Chondrocyte (in vitro differentiated cells): ENCODE measurements around the gene HECTD1. TPM values are rescaled to one million over a fixed set of nuclear protein-coding genes. Genes with fewer than 3 reads are reported as not detected.

Experiments
- DNase-seq: peaks from one replicate; pipeline ENCODE4 v3.0.0; 2021; ENCODE audit warnings: mixed read lengths, low spot score
- H3K27ac Mint-ChIP-seq: one replicate; pipeline ENCODE4 v1.8.0; 2021; ENCODE audit warnings: mild to moderate bottlenecking, moderate library complexity, mixed read lengths; ENCODE audit not compliant: unreplicated experiment
- H3K27me3 Mint-ChIP-seq: 2 replicates; pipeline ENCODE4 v1.8.0; 2021; ENCODE audit warnings: low read depth, mixed read lengths
- H3K36me3 Mint-ChIP-seq: 2 replicates; pipeline ENCODE4 v1.8.0; 2021; ENCODE audit warnings: low read depth, mixed read lengths
- H3K4me1 Mint-ChIP-seq: 2 replicates; pipeline ENCODE4 v1.8.0; 2021; ENCODE audit warnings: low read depth, mild to moderate bottlenecking, mixed read lengths
- H3K4me3 Mint-ChIP-seq: one replicate; pipeline ENCODE4 v1.8.0; 2021; ENCODE audit warnings: mild to moderate bottlenecking, moderate library complexity, mixed read lengths; ENCODE audit not compliant: unreplicated experiment
- H3K9me3 Mint-ChIP-seq: 2 replicates; pipeline ENCODE4 v1.8.0; 2021; ENCODE audit warnings: low read depth, mixed read lengths
- CTCF ChIP-seq: fragments of 200-600 bp; sonication (generic); IDR thresholded peaks from 2 replicates; pipeline ENCODE4 v1.5.0; 2021; ENCODE audit warnings: antibody characterized with exemption, mild to moderate bottlenecking, moderate library complexity
- total RNA-seq: library from RNA; stranded (reverse); gene quantifications from 3 replicates; pipeline ENCODE4 v1.2.1, GENCODE V29; 2021

Gene HECTD1
- total RNA-seq, 1 donor from 2014 or later: 142 TPM

- no peak for TF ChIP-seq CTCF
- no peaks in the 10 kb centered on the region for H3K27me3 Mint-ChIP-seq
- no peak for DNase-seq
- no peaks in the 10 kb centered on the region for H3K9me3 Mint-ChIP-seq
- H3K27ac Mint-ChIP-seq: no peak overlapping the region
- H3K36me3 Mint-ChIP-seq: peaks cover 26% of the 10 kb centered on the region
- no peak overlapping the region for H3K4me3 Mint-ChIP-seq
- H3K4me1 Mint-ChIP-seq: peaks cover 5% of the 10 kb centered on the region
These were observed 79.9 kb downstream of the HECTD1 start for GRCh38 chr14:31127690-31128089.

GRCh38 chr14:31126680-31127079 is 80.9 kb downstream of the HECTD1 start:
- TF ChIP-seq CTCF: no peak
- H3K27me3 Mint-ChIP-seq: no peaks in the 10 kb centered on the region
- H3K4me3 Mint-ChIP-seq: no peak overlapping the region
- no peak overlapping the region for H3K27ac Mint-ChIP-seq
- H3K4me1 Mint-ChIP-seq: peaks cover 5% of the 10 kb centered on the region
- H3K9me3 Mint-ChIP-seq: no peaks in the 10 kb centered on the region
- DNase-seq: no peak
- peaks cover 30% of the 10 kb centered on the region for H3K36me3 Mint-ChIP-seq

- Mint-ChIP-seq H3K4me3 (no peak overlapping the region), H3K27me3 (no peaks in the 10 kb centered on the region), H3K4me1 (peaks cover 5% of the 10 kb centered on the region), H3K36me3 (peaks cover 28% of the 10 kb centered on the region), H3K27ac (no peak overlapping the region), H3K9me3 (no peaks in the 10 kb centered on the region)
- TF ChIP-seq CTCF: no peak
- no peak for DNase-seq
These were observed 82.4 kb downstream of the HECTD1 start for GRCh38 chr14:31125231-31125630.

DNA sequence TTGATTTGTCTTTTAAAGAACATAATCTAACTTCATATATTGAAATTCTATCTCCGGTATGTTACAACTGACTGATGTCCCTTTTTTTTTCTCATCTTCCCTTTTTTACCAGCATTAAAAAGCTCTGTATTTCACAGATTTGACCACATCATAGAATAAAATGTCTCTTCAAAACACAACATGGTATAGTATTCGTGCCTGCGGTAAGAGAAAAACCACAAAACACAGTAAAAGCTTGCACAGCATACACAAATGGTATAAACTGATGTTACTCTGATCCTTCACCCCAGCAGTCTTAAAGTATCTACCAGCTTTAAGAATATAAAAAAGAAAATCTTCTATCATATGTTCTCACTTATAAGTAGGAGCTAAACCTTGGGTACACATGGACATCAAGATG is 83.4 kb downstream of the HECTD1 start:
- DNase-seq: no peak
- Mint-ChIP-seq H3K27ac (no peak overlapping the region), H3K4me3 (no peak overlapping the region), H3K4me1 (no peaks in the 10 kb centered on the region), H3K27me3 (no peaks in the 10 kb centered on the region), H3K9me3 (no peaks in the 10 kb centered on the region), H3K36me3 (peaks cover 31% of the 10 kb centered on the region)
- no peak for TF ChIP-seq CTCF

- Mint-ChIP-seq H3K4me3 (no peak overlapping the region), H3K4me1 (no peaks in the 10 kb centered on the region), H3K9me3 (no peaks in the 10 kb centered on the region), H3K36me3 (peaks cover 29% of the 10 kb centered on the region), H3K27ac (no peak overlapping the region), H3K27me3 (no peaks in the 10 kb centered on the region)
- no peak for TF ChIP-seq CTCF
- DNase-seq: no peak
These were observed 84.7 kb downstream of the HECTD1 start for GRCh38 chr14:31122921-31123320.
